ENCODE data around the gene OTUD3.
A peak's percentile ranks its signal among the peaks of the same experiment; 100 is the strongest.

OTUD3 gene

GRCh38 chr1:19877821-19878636, 4.2 kb upstream of the OTUD3 start:
- H3K4me1 ChIP-seq (ENCODE audit: insufficient read depth, low read length, poor library complexity, severe bottlenecking) = peaks cover 4% of the 10 kb centered on the region
- TF ChIP-seq CTCF (conservative IDR thresholded peaks at IDR 0.05; ENCODE audit: low read length) = no peak
- no peak for TF ChIP-seq EZH2phosphoT487 (IDR thresholded peaks at IDR 0.05; ENCODE audit: borderline replicate concordance)
- no peak overlapping the region for H3K4me2 ChIP-seq (ENCODE audit: low read depth, low read length, poor library complexity, severe bottlenecking)
- H3K27me3 ChIP-seq (ENCODE audit: insufficient read depth, low read length, poor library complexity, severe bottlenecking) = no peaks in the 10 kb centered on the region
- H3K9me2 ChIP-seq (replicated peaks; ENCODE audit: low read depth, low read length) = no peaks in the 10 kb centered on the region
- H3K4me3 ChIP-seq (ENCODE audit: low read length, poor library complexity, severe bottlenecking) = no peak overlapping the region
- H3K9ac ChIP-seq (ENCODE audit: low read depth, low read length, poor library complexity, severe bottlenecking) = no peak overlapping the region
- H4K20me1 ChIP-seq (ENCODE audit: insufficient read depth, low read length, poor library complexity, severe bottlenecking) = peaks cover 4% of the 10 kb centered on the region
- no peaks in the 10 kb centered on the region for H3K36me3 ChIP-seq (ENCODE audit: insufficient read depth, low read length)
- peak overlapping the region; percentile 19; the same call in 1 of the 2 replicates for H2AFZ ChIP-seq (ENCODE audit: low read length)
- peaks cover 5% of the 10 kb centered on the region for H3K79me2 ChIP-seq (ENCODE audit: insufficient read depth, low read length)
- H3F3A ChIP-seq (ENCODE audit: low read depth) = no peaks in the 10 kb centered on the region
- no peaks in the 10 kb centered on the region for H3K9me3 ChIP-seq (ENCODE audit: insufficient read depth, low read depth, low read length)

- H3K4me2 ChIP-seq (ENCODE audit: low read depth, low read length, poor library complexity, severe bottlenecking) = no peak overlapping the region
- no peak for TF ChIP-seq EZH2phosphoT487 (IDR thresholded peaks at IDR 0.05; ENCODE audit: borderline replicate concordance)
- no peak for TF ChIP-seq CTCF (conservative IDR thresholded peaks at IDR 0.05; ENCODE audit: low read length)
Measured at GRCh38 chr1:19878637-19878985, 3.6 kb upstream of the OTUD3 start.

DNA sequence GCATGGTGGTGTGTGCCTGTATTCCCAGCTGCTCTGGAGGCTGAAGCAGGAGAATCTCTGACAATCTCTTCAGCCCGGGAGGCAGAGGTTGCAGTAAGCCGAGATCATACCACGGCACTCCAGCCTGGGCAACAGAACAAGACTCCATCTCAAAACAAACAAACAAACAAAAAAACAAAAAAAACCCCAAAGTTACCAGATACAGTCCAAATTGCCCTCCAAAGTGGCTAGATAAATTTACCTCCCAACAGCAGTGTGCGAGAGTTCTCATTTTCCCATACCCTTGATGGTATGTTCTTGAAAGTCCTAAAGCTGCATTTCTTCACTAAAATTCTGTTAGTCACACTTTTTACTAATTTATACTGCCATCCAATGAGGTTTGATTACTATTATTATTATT, 3.0 kb upstream of the OTUD3 start:
- Histone ChIP-seq H3K27me3 (ENCODE audit: insufficient read depth, low read length, poor library complexity, severe bottlenecking) (no peaks in the 10 kb centered on the region), H3K9me3 (ENCODE audit: insufficient read depth, low read depth, low read length) (no peaks in the 10 kb centered on the region), H3K36me3 (ENCODE audit: insufficient read depth, low read length) (no peaks in the 10 kb centered on the region), H3K4me1 (ENCODE audit: insufficient read depth, low read length, poor library complexity, severe bottlenecking) (peaks cover 12% of the 10 kb centered on the region), H3K4me3 (ENCODE audit: low read length, poor library complexity, severe bottlenecking) (no peak overlapping the region), H2AFZ (ENCODE audit: low read length) (no peak overlapping the region), H4K20me1 (ENCODE audit: insufficient read depth, low read length, poor library complexity, severe bottlenecking) (peaks cover 16% of the 10 kb centered on the region), H3K4me2 (ENCODE audit: low read depth, low read length, poor library complexity, severe bottlenecking) (no peak overlapping the region), H3K9me2 (replicated peaks; ENCODE audit: low read depth, low read length) (no peaks in the 10 kb centered on the region), H3K79me2 (ENCODE audit: insufficient read depth, low read length) (peaks cover 17% of the 10 kb centered on the region), H3K9ac (ENCODE audit: low read depth, low read length, poor library complexity, severe bottlenecking) (no peak overlapping the region), H3F3A (ENCODE audit: low read depth) (no peaks in the 10 kb centered on the region)
- no peak for TF ChIP-seq EZH2phosphoT487 (IDR thresholded peaks at IDR 0.05; ENCODE audit: borderline replicate concordance)
- TF ChIP-seq CTCF (conservative IDR thresholded peaks at IDR 0.05; ENCODE audit: low read length) = no peak

More at GRCh38 chr1:19878637-19878985, 3.6 kb upstream of the OTUD3 start:
- Histone ChIP-seq H3K9me2 (replicated peaks; ENCODE audit: low read depth, low read length) (no peaks in the 10 kb centered on the region), H4K20me1 (ENCODE audit: insufficient read depth, low read length, poor library complexity, severe bottlenecking) (peaks cover 9% of the 10 kb centered on the region), H3K4me3 (ENCODE audit: low read length, poor library complexity, severe bottlenecking) (no peak overlapping the region), H3K9me3 (ENCODE audit: insufficient read depth, low read depth, low read length) (no peaks in the 10 kb centered on the region), H3K36me3 (ENCODE audit: insufficient read depth, low read length) (no peaks in the 10 kb centered on the region), H3K4me1 (ENCODE audit: insufficient read depth, low read length, poor library complexity, severe bottlenecking) (peaks cover 6% of the 10 kb centered on the region), H3K9ac (ENCODE audit: low read depth, low read length, poor library complexity, severe bottlenecking) (no peak overlapping the region), H2AFZ (ENCODE audit: low read length) (peak overlapping the region; percentile 19; the same call in 1 of the 2 replicates), H3K27me3 (ENCODE audit: insufficient read depth, low read length, poor library complexity, severe bottlenecking) (no peaks in the 10 kb centered on the region), H3K79me2 (ENCODE audit: insufficient read depth, low read length) (peaks cover 11% of the 10 kb centered on the region), H3F3A (ENCODE audit: low read depth) (no peaks in the 10 kb centered on the region)

Measured in Loucy (cell line).